Skeletal muscle satellite cell (primary cell): ENCODE measurements around the gene FAM78A. TPM values are rescaled to one million over a fixed set of nuclear protein-coding genes. Genes with fewer than 3 reads are reported as not detected.

Experiments
- H3K27me3 ChIP-seq: 2 replicates; pipeline ENCODE4 v1.7.0; 2013; ENCODE audit warnings: low read length; ENCODE audit not compliant: control insufficient read depth, insufficient read depth
- H3K36me3 ChIP-seq: 2 replicates; pipeline ENCODE4 v1.7.0; 2013; ENCODE audit warnings: mild to moderate bottlenecking, control low read depth, low read length; ENCODE audit not compliant: insufficient read depth
- H3K4me1 ChIP-seq: 2 replicates; pipeline ENCODE4 v1.7.0; 2013; ENCODE audit warnings: low read length; ENCODE audit not compliant: control insufficient read depth, insufficient read depth
- H3K4me2 ChIP-seq: 2 replicates; pipeline ENCODE4 v1.7.0; 2013; ENCODE audit warnings: mild to moderate bottlenecking, low read length
- H3K4me3 ChIP-seq: 2 replicates; pipeline ENCODE4 v1.7.0; 2013; ENCODE audit warnings: low read length
- H3K9ac ChIP-seq: 2 replicates; pipeline ENCODE4 v1.7.0; 2013; ENCODE audit warnings: mild to moderate bottlenecking, low read depth, low read length, moderate library complexity
- H3K9me3 ChIP-seq: replicated peaks from 2 replicates; pipeline ENCODE4 v1.7.0; 2013; ENCODE audit warnings: mild to moderate bottlenecking, control low read depth, low read length
- total RNA-seq: library from RNA; depleted of rRNA; stranded (reverse); fragments of >200 nt; gene quantifications from 2 replicates; pipeline ENCODE4 v1.2.3, GENCODE V29; 2012; rRNA removed

Gene FAM78A, protein sequence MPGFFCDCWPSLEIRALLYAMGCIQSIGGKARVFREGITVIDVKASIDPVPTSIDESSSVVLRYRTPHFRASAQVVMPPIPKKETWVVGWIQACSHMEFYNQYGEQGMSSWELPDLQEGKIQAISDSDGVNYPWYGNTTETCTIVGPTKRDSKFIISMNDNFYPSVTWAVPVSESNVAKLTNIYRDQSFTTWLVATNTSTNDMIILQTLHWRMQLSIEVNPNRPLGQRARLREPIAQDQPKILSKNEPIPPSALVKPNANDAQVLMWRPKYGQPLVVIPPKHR
- 3.3 and 3.7 TPM in 2 replicates for total RNA-seq

DNA sequence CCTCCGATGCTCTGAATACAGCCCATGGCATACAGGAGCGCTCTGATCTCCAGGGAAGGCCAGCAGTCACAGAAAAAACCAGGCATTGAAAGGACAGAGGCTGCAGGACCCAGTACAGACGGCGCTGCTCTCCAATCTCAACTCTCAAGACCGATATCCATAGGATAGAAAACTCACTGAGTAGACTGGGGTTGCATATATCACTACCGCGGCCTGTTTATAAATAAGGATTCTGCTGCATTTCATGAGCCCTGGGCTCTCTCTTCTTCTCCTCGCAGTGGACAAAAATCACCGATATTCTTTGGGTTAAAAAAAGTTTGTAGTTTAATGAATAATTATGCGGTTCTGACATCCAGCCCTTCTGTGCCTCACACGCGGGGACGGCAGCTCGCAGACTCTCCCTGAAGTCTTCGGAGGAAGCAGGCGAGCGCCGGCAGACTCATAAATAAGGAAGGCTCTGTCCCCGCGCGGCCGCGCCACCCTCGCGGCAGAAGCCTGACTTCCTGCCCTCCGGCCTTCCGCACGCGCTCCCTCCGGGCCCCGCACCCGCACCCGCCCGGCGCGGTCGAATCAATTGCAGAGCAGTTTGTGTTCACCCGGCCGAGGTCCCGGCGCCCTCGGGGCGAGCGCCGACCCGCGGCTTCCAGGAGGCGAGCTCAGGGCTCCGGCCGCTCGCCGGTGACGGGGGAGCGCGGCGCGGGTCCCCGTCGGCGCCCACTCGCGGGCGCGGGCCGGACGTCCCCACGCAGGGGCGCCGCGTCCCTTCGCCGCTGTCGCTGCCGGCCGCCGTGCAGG lies at the start of gene FAM78A:
TSS of gene FAM78A (minus strand) at position 417 of the 795 bp plus-strand sequence. CDS start at position 86, 331 bp downstream.
- Histone ChIP-seq H3K4me1 (no peaks in the 10 kb centered on the region), H3K4me3 (peak within 1 kb of the TSS; percentile 65), H3K9me3 (no peaks in the 10 kb centered on the region), H3K36me3 (no peaks in the 10 kb centered on the region), H3K4me2 (peak within 1 kb of the TSS; percentile 73), H3K9ac (no peak within 1 kb of the TSS), H3K27me3 (peaks cover 29% of the 10 kb centered on the region)

GRCh38 chr9:131324736-131325679 lies 48.7 kb upstream of the FAM78A start:
- H3K36me3 ChIP-seq = no peaks in the 10 kb centered on the region

DNA sequence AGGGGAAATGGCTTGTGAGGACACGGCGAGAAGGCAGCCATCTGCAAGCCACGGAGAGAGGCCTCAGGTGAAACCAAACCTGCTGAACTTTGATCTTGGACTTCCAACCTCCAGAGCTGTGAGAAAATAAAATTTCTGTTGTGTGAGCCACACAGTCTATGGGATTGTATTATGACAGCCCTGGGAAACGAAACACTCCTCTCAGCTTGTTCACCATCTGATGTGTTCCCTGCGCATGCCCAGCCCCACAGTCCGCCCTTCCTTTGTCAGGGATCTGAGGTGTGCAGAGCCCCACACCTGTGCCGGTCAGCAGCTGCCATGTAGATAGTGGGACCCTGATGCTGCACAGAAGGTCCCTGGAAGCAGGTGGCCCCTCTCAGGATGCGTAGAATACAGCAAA lies 47.3 kb upstream of the FAM78A start:
- no peaks in the 10 kb centered on the region for H3K36me3 ChIP-seq
- peaks cover 34% of the 10 kb centered on the region for H3K27me3 ChIP-seq
- no peak overlapping the region for H3K4me2 ChIP-seq
- no peak overlapping the region for H3K9ac ChIP-seq
- no peak overlapping the region for H3K4me3 ChIP-seq
- no peaks in the 10 kb centered on the region for H3K4me1 ChIP-seq
- no peaks in the 10 kb centered on the region for H3K9me3 ChIP-seq

More at GRCh38 chr9:131324736-131325679, 48.7 kb upstream of the FAM78A start:
- Histone ChIP-seq H3K4me3 (no peak overlapping the region), H3K4me2 (no peak overlapping the region), H3K9ac (no peak overlapping the region), H3K27me3 (peaks cover 41% of the 10 kb centered on the region), H3K4me1 (no peaks in the 10 kb centered on the region), H3K9me3 (no peaks in the 10 kb centered on the region)

DNA sequence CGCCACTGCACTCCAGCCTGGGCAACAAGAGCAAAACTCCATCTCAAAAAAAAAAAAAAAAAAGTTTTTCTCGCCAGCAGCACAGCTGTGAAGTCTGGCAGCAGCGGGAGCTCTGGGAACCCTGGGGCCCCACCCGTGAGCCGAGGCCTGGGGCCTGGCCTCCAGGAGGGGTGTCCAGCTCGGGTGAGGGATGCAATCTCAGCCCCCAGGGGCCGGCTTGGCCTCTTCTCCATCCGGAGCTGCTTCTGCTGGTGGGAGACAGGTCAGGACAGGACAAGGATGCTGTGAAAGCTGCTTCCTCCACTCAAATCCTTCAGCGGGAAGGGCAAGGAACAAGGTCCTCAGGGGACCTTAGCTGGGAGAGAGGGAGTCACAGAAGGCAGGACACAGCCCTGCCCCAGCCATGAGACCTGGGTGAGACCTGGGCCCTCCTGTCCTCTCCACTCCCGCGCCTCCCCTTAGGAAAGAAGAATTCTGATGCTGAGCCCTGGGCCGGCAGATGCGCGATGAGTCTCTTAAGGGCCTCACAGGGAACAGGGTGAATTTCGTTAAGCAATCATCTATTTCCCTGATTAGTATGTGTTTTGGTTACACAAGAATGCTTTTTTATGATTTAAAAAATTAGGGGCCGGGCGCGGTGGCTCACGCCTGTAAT lies 43.8 kb upstream of the FAM78A start:
- H3K4me1 ChIP-seq = no peaks in the 10 kb centered on the region
- no peak overlapping the region for H3K9ac ChIP-seq
- peaks cover 42% of the 10 kb centered on the region for H3K27me3 ChIP-seq
- no peak overlapping the region for H3K4me2 ChIP-seq
- no peaks in the 10 kb centered on the region for H3K36me3 ChIP-seq
- H3K4me3 ChIP-seq = no peak overlapping the region
- H3K9me3 ChIP-seq = no peaks in the 10 kb centered on the region

- Histone ChIP-seq H3K9ac (no peak overlapping the region), H3K27me3 (peaks cover 42% of the 10 kb centered on the region), H3K9me3 (no peaks in the 10 kb centered on the region), H3K4me3 (no peak overlapping the region), H3K36me3 (no peaks in the 10 kb centered on the region), H3K4me1 (no peaks in the 10 kb centered on the region), H3K4me2 (no peak overlapping the region)
Measured at GRCh38 chr9:131319486-131319885, 43.2 kb upstream of the FAM78A start.

GRCh38 chr9:131318231-131319085 lies 42.1 kb upstream of the FAM78A start:
- Histone ChIP-seq H3K4me3 (no peak overlapping the region), H3K36me3 (no peaks in the 10 kb centered on the region)

DNA sequence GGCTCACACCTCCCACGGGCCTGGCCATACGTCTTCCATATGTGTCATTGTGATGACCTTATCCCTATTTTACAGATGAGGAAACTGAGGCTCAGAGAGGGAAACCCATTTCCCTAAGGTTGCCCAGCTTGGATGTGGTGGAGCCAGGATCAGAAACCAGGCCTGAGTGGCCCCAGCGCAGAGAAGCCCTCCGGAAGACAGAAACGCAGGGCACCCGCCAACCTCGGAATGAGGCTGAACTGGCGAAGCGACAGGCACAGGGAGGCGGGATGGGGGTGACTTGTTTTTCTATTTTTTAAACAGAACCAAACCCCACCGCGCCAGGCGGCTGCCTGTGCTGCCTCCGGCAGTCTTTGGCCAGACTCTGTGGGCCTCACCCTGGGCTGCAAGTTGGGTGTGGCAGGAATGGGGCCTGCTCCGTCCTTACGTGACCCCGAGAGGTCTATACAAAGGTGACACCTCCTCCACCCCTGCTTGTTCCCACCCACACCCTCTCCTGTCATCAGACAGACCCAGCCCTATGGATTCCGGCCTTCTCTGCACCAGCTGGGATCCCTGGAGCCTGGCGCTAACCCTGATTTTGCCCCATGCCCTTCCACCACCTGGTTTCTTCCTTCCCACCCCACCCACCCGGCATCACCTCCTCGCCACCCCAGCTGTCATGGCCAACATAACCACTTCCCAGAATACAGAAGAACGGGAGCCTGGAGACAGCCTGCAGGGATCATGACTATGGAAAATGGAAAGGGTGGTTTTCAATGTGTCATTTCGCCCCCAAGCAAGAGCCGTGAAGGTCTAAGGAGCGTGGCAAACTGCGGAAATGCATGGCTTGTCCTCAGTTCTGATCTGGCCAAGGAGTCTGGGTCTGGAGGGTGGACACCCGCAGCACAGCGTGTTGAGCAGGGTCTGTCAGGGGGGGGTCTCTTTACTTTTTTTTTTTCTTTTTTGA lies 36.8 kb upstream of the FAM78A start:
- Histone ChIP-seq H3K4me3 (no peak overlapping the region), H3K9ac (no peak overlapping the region), H3K4me1 (peaks cover 3% of the 10 kb centered on the region), H3K27me3 (peaks cover 22% of the 10 kb centered on the region), H3K9me3 (no peaks in the 10 kb centered on the region), H3K4me2 (no peak overlapping the region), H3K36me3 (no peaks in the 10 kb centered on the region)

More at GRCh38 chr9:131318231-131319085, 42.1 kb upstream of the FAM78A start:
- Histone ChIP-seq H3K9me3 (no peaks in the 10 kb centered on the region), H3K9ac (no peak overlapping the region), H3K4me2 (no peak overlapping the region), H3K4me1 (no peaks in the 10 kb centered on the region), H3K27me3 (peaks cover 42% of the 10 kb centered on the region)

DNA sequence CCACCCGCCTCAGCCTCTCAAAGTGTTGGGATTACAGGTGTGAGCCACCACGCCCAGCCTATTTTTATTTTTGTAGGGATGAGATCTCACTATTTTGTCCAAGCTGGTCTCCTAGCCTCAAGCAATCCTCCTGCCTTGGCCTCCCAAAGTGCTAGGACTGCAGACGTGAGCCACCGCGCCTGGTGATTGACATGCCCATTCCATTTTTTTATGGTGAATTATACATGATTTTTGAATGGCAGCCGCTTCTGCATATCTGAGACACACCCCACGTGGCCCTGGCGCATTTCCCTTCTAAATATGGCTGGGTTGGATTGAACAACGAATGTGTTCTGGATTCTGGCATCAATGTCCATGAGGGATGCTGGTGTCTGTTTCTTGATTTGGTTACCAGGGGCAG lies 35.9 kb upstream of the FAM78A start:
- no peaks in the 10 kb centered on the region for H3K36me3 ChIP-seq
- H3K4me2 ChIP-seq = no peak overlapping the region
- peaks cover 15% of the 10 kb centered on the region for H3K27me3 ChIP-seq
- H3K4me3 ChIP-seq = no peak overlapping the region
- H3K9me3 ChIP-seq = no peaks in the 10 kb centered on the region
- no peak overlapping the region for H3K9ac ChIP-seq
- peaks cover 3% of the 10 kb centered on the region for H3K4me1 ChIP-seq

GRCh38 chr9:131310833-131311554 lies 34.7 kb upstream of the FAM78A start:
- Histone ChIP-seq H3K4me1 (peaks cover 3% of the 10 kb centered on the region), H3K4me2 (peak overlapping the region; percentile 31), H3K4me3 (no peak overlapping the region), H3K9me3 (no peaks in the 10 kb centered on the region), H3K27me3 (peaks cover 12% of the 10 kb centered on the region), H3K36me3 (no peaks in the 10 kb centered on the region), H3K9ac (no peak overlapping the region)
